Measurements from ENCODE around the gene ATP6V1F. TPM values are rescaled to one million over a fixed set of nuclear protein-coding genes. Genes with fewer than 3 reads are reported as not detected.
"Not testable (repeated sequence)": the region's sequence is repeated elsewhere in the genome, so short reads cannot be mapped to it uniquely, and the experiment has no call there.

ATP6V1F gene
- total and polyA plus RNA-seq, 7 experiments from 2014 or later: 58.4 to 340 (median 101) TPM

- DNase-seq; H3K9me3 Mint-ChIP-seq; H3K27ac Mint-ChIP-seq; POLR2A ChIA-PET; CTCF ChIA-PET; H3K36me3 Mint-ChIP-seq; H3K4me1 ChIP-seq (ENCODE audit: control insufficient read depth in 2 of 2, insufficient read depth in 2 of 2, low read length in 2 of 2); ATAC-seq; H3K36me3 ChIP-seq (ENCODE audit: control insufficient read depth in 2 of 3, insufficient read depth in 3 of 3, low read length in 3 of 3); H3K4me3 ChIP-seq (ENCODE audit: low read length); H3K9me3 ChIP-seq (ENCODE audit: control insufficient read depth in 2 of 3, low read length in 3 of 3); H3K27ac ChIP-seq (ENCODE audit: low read depth, low read length); H3K4me3 Mint-ChIP-seq; H3K27me3 ChIP-seq (ENCODE audit: control insufficient read depth in 2 of 2, insufficient read depth in 2 of 2, low read length in 2 of 2); intact Hi-C loops (cut with micrococcal nuclease): not testable (repeated sequence)
- H3K4me1 Mint-ChIP-seq: peaks cover 5 to 12% (median 9%) of the 10 kb centered on the region in 7 donors
- peaks cover 46 to 73% (median 56%) of the 10 kb centered on the region in 5 donors for H3K27me3 Mint-ChIP-seq
Observed at GRCh38 chr7:128912709-128913495, 50.2 kb downstream of the ATP6V1F start.

- intact Hi-C loops (cut with micrococcal nuclease): no loop called here
- Mint-ChIP-seq H3K4me3 (peak overlapping the region in 6 of 10 donors; percentile 6 to 62 (median 18)), H3K4me1 (peaks cover 5 to 12% (median 9%) of the 10 kb centered on the region in 7 donors), H3K36me3 (peaks cover 0 to 4% (median 0%) of the 10 kb centered on the region in 5 donors), H3K27ac (no peak overlapping the region), H3K27me3 (peaks cover 44 to 73% (median 63%) of the 10 kb centered on the region in 5 donors), H3K9me3 (peaks cover 0 to 2% (median 0%) of the 10 kb centered on the region in 11 donors)
- no peak overlapping the region for H3K27ac ChIP-seq (ENCODE audit: low read depth, low read length)
- H3K36me3 ChIP-seq (ENCODE audit: control insufficient read depth in 2 of 3, insufficient read depth in 3 of 3, low read length in 3 of 3): no peaks in the 10 kb centered on the region
- no peak overlapping the region for H3K4me3 ChIP-seq (ENCODE audit: low read length)
- no peak for ATAC-seq
- H3K9me3 ChIP-seq (ENCODE audit: control insufficient read depth in 2 of 3, low read length in 3 of 3): no peaks in the 10 kb centered on the region
- DNase-seq: no peak
- no peaks in the 10 kb centered on the region for H3K4me1 ChIP-seq (ENCODE audit: control insufficient read depth in 2 of 2, insufficient read depth in 2 of 2, low read length in 2 of 2)
- ChIA-PET CTCF (no interaction called here), POLR2A (no interaction called here)
- H3K27me3 ChIP-seq (ENCODE audit: control insufficient read depth in 2 of 2, insufficient read depth in 2 of 2, low read length in 2 of 2): peaks cover 0 to 4% of the 10 kb centered on the region in 2 donors
Observed at GRCh38 chr7:128913870-128914565, 51.4 kb downstream of the ATP6V1F start.

- Histone ChIP-seq H3K27me3 (ENCODE audit: control insufficient read depth in 2 of 2, insufficient read depth in 2 of 2, low read length in 2 of 2) (peaks cover 0 to 4% of the 10 kb centered on the region in 2 donors), H3K27ac (ENCODE audit: low read depth, low read length) (no peak overlapping the region)
- intact Hi-C loops (cut with micrococcal nuclease): no loop called here
Observed at GRCh38 chr7:128914566-128915151, 52.0 kb downstream of the ATP6V1F start.

GRCh38 chr7:128915271-128915819, 52.7 kb downstream of the ATP6V1F start:
- H3K4me1 Mint-ChIP-seq: peaks cover 5 to 12% (median 9%) of the 10 kb centered on the region in 7 donors
- peaks cover 0 to 2% (median 0%) of the 10 kb centered on the region in 11 donors for H3K9me3 Mint-ChIP-seq
- H3K4me3 Mint-ChIP-seq: peak overlapping the region in 9 of 10 donors; percentile 33 to 88 (median 67)
- ChIA-PET CTCF (no interaction called here), POLR2A (no interaction called here)
- H3K27ac ChIP-seq (ENCODE audit: low read depth, low read length): no peak overlapping the region
- H3K4me3 ChIP-seq (ENCODE audit: low read length): no peak overlapping the region
- ATAC-seq: no peak
- intact Hi-C loops (cut with micrococcal nuclease): no loop called here
- H3K27ac Mint-ChIP-seq: no peak overlapping the region
- no peaks in the 10 kb centered on the region for H3K9me3 ChIP-seq (ENCODE audit: control insufficient read depth in 2 of 3, low read length in 3 of 3)
- H3K27me3 ChIP-seq (ENCODE audit: control insufficient read depth in 2 of 2, insufficient read depth in 2 of 2, low read length in 2 of 2): peaks cover 0 to 4% of the 10 kb centered on the region in 2 donors
- H3K27me3 Mint-ChIP-seq: peaks cover 36 to 73% (median 55%) of the 10 kb centered on the region in 5 donors
- no peak for DNase-seq
- H3K36me3 ChIP-seq (ENCODE audit: control insufficient read depth in 2 of 3, insufficient read depth in 3 of 3, low read length in 3 of 3): no peaks in the 10 kb centered on the region
- H3K4me1 ChIP-seq (ENCODE audit: control insufficient read depth in 2 of 2, insufficient read depth in 2 of 2, low read length in 2 of 2): no peaks in the 10 kb centered on the region
- H3K36me3 Mint-ChIP-seq: peaks cover 0 to 4% (median 0%) of the 10 kb centered on the region in 5 donors

More at GRCh38 chr7:128914566-128915151, 52.0 kb downstream of the ATP6V1F start:
- peak; percentile 20 for ATAC-seq
- Histone ChIP-seq H3K9me3 (ENCODE audit: control insufficient read depth in 2 of 3, low read length in 3 of 3) (no peaks in the 10 kb centered on the region), H3K36me3 (ENCODE audit: control insufficient read depth in 2 of 3, insufficient read depth in 3 of 3, low read length in 3 of 3) (no peaks in the 10 kb centered on the region), H3K4me3 (ENCODE audit: low read length) (no peak overlapping the region), H3K4me1 (ENCODE audit: control insufficient read depth in 2 of 2, insufficient read depth in 2 of 2, low read length in 2 of 2) (no peaks in the 10 kb centered on the region)
- CTCF ChIA-PET: no interaction called here
- peaks cover 38 to 72% (median 60%) of the 10 kb centered on the region in 5 donors for H3K27me3 Mint-ChIP-seq
- peak overlapping the region in 5 of 10 donors; percentile 1 to 62 (median 17) for H3K4me3 Mint-ChIP-seq
- peaks cover 5 to 12% (median 9%) of the 10 kb centered on the region in 7 donors for H3K4me1 Mint-ChIP-seq
- DNase-seq: peak in 1 of 9 donors; percentile 21
- POLR2A ChIA-PET: no interaction called here
- peaks cover 0 to 2% (median 0%) of the 10 kb centered on the region in 11 donors for H3K9me3 Mint-ChIP-seq
- no peak overlapping the region for H3K27ac Mint-ChIP-seq
- peaks cover 0 to 4% (median 0%) of the 10 kb centered on the region in 5 donors for H3K36me3 Mint-ChIP-seq

Other genes with a start within 250 kb of the ATP6V1F start
- 1 to 10 TPM in 4 of 5 experiments, under 1 TPM in 1; 0.70 to 2.8 (median 1.8) TPM for gene GARIN1A, start 190.6 kb upstream of the ATP6V1F start, total RNA-seq
- not detected for gene GARIN1A, start 190.6 kb upstream of the ATP6V1F start, polyA plus RNA-seq
- 10 to 100 TPM; 18.6 to 36.2 (median 22.6) TPM for gene CALU, start 123.5 kb upstream of the ATP6V1F start, total RNA-seq
- 10 to 100 TPM; 19.2 to 22.2 TPM for gene CALU, start 123.5 kb upstream of the ATP6V1F start, polyA plus RNA-seq
- gene OPN1SW, start 87.1 kb upstream of the ATP6V1F start, total RNA-seq: not detected
- gene OPN1SW, start 87.1 kb upstream of the ATP6V1F start, polyA plus RNA-seq: not detected
- 10 to 100 TPM in 1 of 5 experiments, 1 to 10 TPM in 4; 6.7 to 14.0 (median 9.6) TPM for gene CCDC136, start 70.9 kb upstream of the ATP6V1F start, total RNA-seq
- 1 to 10 TPM in 1 of 2 donors, under 1 TPM in 1; 0.70 to 1.6 TPM for gene CCDC136, start 70.9 kb upstream of the ATP6V1F start, polyA plus RNA-seq
- under 1 TPM in 2 of 5 experiments, not detected in 3; 0.05 to 0.19 TPM for gene FLNC, start 32.5 kb upstream of the ATP6V1F start, total RNA-seq
- not detected for gene FLNC, start 32.5 kb upstream of the ATP6V1F start, polyA plus RNA-seq
- gene KCP, start 47.9 kb downstream of the ATP6V1F start, total RNA-seq: 1 to 10 TPM in 1 of 5 experiments, under 1 TPM in 3, not detected in 1; 0.10 to 1.6 (median 0.24) TPM
- gene KCP, start 47.9 kb downstream of the ATP6V1F start, polyA plus RNA-seq: not detected
- gene IRF5, start 75.1 kb downstream of the ATP6V1F start, total RNA-seq: 10 to 100 TPM in 1 of 5 experiments, 1 to 10 TPM in 4; 1.7 to 33.2 (median 4.6) TPM
- gene IRF5, start 75.1 kb downstream of the ATP6V1F start, polyA plus RNA-seq: under 1 TPM; 0.38 to 0.95 TPM
- 10 to 100 TPM; 28.6 to 40.6 (median 39.6) TPM for gene TNPO3, start 192.3 kb downstream of the ATP6V1F start, total RNA-seq
- gene TNPO3, start 192.3 kb downstream of the ATP6V1F start, polyA plus RNA-seq: 10 to 100 TPM; 30.4 to 37.7 TPM

Data from naive thymus-derived CD4-positive, alpha-beta T cell (primary cell).